Hair follicle dermal papilla cell (primary cell): ENCODE data around the gene ADORA2A. TPM values are rescaled to one million over a fixed set of nuclear protein-coding genes. Genes with fewer than 3 reads are reported as not detected.

Experiments
- total RNA-seq: library from RNA; depleted of rRNA; stranded (reverse); fragments of >200 nt; gene quantifications from 2 replicates; pipeline ENCODE4 v1.2.3, GENCODE V29; 2012

Gene ADORA2A
- 0.24 and 3.1 TPM in 2 replicates for total RNA-seq

DNA sequence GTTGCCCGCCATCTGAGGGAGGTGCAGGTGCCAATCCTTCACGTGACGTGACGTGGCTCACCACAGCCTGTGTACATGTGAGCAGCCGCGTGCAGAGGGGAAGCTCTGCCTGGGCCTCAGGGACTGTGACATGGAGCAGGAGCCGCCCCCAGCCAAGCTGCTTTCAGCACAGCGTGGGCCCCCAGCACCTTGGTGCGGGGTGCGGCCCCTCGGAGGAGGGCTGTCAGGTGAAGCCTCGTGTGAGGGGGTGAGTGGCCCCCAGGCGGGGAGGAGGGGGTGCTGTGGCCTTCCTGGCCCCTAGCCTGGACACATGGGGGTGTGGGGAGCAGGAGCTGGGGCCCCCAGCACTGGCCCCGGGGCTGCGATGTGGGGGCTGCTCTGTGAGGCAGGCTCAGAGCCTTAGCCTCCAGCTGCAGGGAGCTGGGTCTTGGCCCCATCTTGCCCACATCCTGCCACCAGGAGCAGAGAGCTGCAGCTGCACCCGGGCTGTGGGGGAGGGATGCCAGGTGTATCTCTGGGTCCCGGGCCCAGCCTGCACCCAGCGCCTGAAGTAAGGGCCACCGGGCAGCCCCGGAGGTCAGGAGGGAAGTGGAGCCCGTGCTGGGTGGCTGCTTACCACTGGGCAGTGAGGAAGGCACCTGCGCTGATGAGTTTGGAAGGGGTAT lies at the start of gene ADORA2A:
Gene ADORA2A (plus strand): TSS at position 100 of the 665 bp plus-strand sequence. CDS start 5,806 bp downstream, outside the sequence.

Other genes starting within 250 kb of the ADORA2A start
- 3.4 and 12.4 TPM in 2 replicates for gene SUSD2, start 246.1 kb upstream of the ADORA2A start, total RNA-seq
- gene GGT5, start 182.5 kb upstream of the ADORA2A start, total RNA-seq, result 2.9 and 3.3 TPM in 2 replicates
- gene SPECC1L, start 156.8 kb upstream of the ADORA2A start, total RNA-seq, result 35.7 and 38.6 TPM in 2 replicates
- 0.16 TPM in 1 of 2 replicates, not detected in the other for gene UPB1, start 67.7 kb downstream of the ADORA2A start, total RNA-seq
- 161 and 191 TPM in 2 replicates for gene GUCD1, start 127.5 kb downstream of the ADORA2A start, total RNA-seq
- 53.7 and 62.1 TPM in 2 replicates for gene SNRPD3, start 128.4 kb downstream of the ADORA2A start, total RNA-seq
- 6.4 and 10.1 TPM in 2 replicates for gene LRRC75B, start 165.5 kb downstream of the ADORA2A start, total RNA-seq
- gene GGT1, start 175.6 kb downstream of the ADORA2A start, total RNA-seq, result 1.1 and 1.9 TPM in 2 replicates